K562 (cell line): Measurements from ENCODE around the gene PIK3CG.

ENCODE experiments used
- BACH1 ChIP-seq: fragments of 200-800 bp; sonication (Bioruptor generic); IDR thresholded peaks from 2 replicates; pipeline ENCODE4 v1.6.1; 2016; ENCODE audit warnings: missing genetic modification characterization, missing compliant biosample characterization
- MAX ChIP-seq: sonication (generic); formaldehyde crosslinking; IDR thresholded peaks from 2 replicates; pipeline ENCODE4 v1.9.0; 2022; ENCODE audit warnings: mild to moderate bottlenecking, missing genetic modification reagents
- MEF2A ChIP-seq: IDR thresholded peaks from 2 replicates; pipeline ENCODE4 v1.6.1; 2011; ENCODE audit warnings: low read depth, mild to moderate bottlenecking, low read length, moderate library complexity; ENCODE audit not compliant: control insufficient read depth
- NR4A1 ChIP-seq, 2 experiments: fragments of 250-450 bp in 1 of 2; fragments of 450-650 bp in 1 of 2; sonication (Bioruptor Pico) in 1 of 2; IDR thresholded peaks; 2 replicates each; pipeline versions ENCODE4 v1.4.0 to v1.6.1; 2016 to 2020; ENCODE audit warnings: mild to moderate bottlenecking in 2 of 2, missing compliant biosample characterization in 1 of 2, missing genetic modification characterization in 1 of 2, moderate library complexity in 1 of 2
- PKNOX1 ChIP-seq: fragments of 450-650 bp; IDR thresholded peaks from 2 replicates; pipeline ENCODE4 v1.6.1; 2016
- REST ChIP-seq, 2 experiments: fragments of 450-650 bp; formaldehyde crosslinking in 1 of 2; IDR thresholded peaks; 2 replicates each; pipeline versions ENCODE4 v1.4.0 to v1.6.1; 2014 to 2020; ENCODE audit warnings: mild to moderate bottlenecking in 2 of 2, borderline replicate concordance in 1 of 2, low read depth in 1 of 2
- ZBED1 ChIP-seq: IDR thresholded peaks from 2 replicates; pipeline ENCODE4 v1.6.1; 2014
- TF ChIP-seq, protein P1 (sequence below): fragments of 250-450 bp; sonication (Bioruptor Pico); IDR thresholded peaks from 2 replicates; pipeline ENCODE4 v1.5.0; 2021
- TF ChIP-seq, protein P2 (sequence below): fragments of 250-450 bp; sonication (Bioruptor Pico); IDR thresholded peaks from 2 replicates; pipeline ENCODE4 v1.4.0; 2020; ENCODE audit warnings: mild to moderate bottlenecking

DNA sequence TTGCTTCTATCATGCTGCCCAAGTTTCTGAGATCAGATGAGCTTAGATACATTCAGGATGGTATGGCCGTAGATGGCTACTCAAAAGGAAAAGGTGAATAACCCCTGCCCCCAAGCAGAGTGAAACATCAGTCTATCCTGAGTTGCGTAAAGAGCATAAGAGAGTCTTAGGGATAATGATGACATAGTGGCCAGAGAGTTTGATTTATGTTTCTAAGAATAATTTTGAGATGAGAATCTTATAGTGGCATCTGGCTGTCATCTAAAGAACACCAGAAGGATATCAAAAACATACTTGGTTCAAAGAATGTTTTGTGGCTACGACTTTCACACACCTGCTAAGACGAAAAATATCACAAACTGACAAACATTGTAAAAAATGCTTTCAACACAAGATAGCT, 20.6 kb downstream of the PIK3CG start:
- TF ChIP-seq, protein P1, sequence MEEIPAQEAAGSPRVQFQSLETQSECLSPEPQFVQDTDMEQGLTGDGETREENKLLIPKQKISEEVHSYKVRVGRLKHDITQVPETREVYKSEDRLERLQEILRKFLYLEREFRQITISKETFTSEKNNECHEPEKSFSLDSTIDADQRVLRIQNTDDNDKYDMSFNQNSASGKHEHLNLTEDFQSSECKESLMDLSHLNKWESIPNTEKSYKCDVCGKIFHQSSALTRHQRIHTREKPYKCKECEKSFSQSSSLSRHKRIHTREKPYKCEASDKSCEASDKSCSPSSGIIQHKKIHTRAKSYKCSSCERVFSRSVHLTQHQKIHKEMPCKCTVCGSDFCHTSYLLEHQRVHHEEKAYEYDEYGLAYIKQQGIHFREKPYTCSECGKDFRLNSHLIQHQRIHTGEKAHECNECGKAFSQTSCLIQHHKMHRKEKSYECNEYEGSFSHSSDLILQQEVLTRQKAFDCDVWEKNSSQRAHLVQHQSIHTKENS (CRISPR knock-in tag) = no peak
- TF ChIP-seq, protein P2, sequence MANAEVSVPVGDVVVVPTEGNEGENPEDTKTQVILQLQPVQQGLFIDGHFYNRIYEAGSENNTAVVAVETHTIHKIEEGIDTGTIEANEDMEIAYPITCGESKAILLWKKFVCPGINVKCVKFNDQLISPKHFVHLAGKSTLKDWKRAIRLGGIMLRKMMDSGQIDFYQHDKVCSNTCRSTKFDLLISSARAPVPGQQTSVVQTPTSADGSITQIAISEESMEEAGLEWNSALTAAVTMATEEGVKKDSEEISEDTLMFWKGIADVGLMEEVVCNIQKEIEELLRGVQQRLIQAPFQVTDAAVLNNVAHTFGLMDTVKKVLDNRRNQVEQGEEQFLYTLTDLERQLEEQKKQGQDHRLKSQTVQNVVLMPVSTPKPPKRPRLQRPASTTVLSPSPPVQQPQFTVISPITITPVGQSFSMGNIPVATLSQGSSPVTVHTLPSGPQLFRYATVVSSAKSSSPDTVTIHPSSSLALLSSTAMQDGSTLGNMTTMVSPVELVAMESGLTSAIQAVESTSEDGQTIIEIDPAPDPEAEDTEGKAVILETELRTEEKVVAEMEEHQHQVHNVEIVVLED = no peak
- TF ChIP-seq NR4A1 (CRISPR knock-in tag; IDR thresholded peaks at IDR 0.05) = no peak
- no peak for TF ChIP-seq NR4A1 (tag; IDR thresholded peaks at IDR 0.05)
- TF ChIP-seq BACH1 (tag) = no peak
- TF ChIP-seq MEF2A = no peak
- TF ChIP-seq ZBED1 = no peak
- no peak for TF ChIP-seq REST (IDR thresholded peaks at IDR 0.05; ENCODE audit: borderline replicate concordance)
- no peak for TF ChIP-seq REST (CRISPR knock-in tag; IDR thresholded peaks at IDR 0.05; ENCODE audit: low read depth)
- 0 out of 2 replicates have a peak, but pooled peaks have one; percentile 38 for TF ChIP-seq PKNOX1
- TF ChIP-seq MAX (CRISPR knock-in tag) = no peak
